NCI-H2081 treated with DMSO at 0.1 percent for 48 hours (cell line): ENCODE results near the gene MUC3A.
"Not testable (repeated sequence)": the region's sequence is repeated elsewhere in the genome, so short reads cannot be mapped to it uniquely, and the experiment has no call there.

ENCODE experiments used
- DNase-seq: peaks from one replicate; lab custom pipeline; 2025; lab: John Stamatoyannopoulos, UW

Gene MUC3A

DNA sequence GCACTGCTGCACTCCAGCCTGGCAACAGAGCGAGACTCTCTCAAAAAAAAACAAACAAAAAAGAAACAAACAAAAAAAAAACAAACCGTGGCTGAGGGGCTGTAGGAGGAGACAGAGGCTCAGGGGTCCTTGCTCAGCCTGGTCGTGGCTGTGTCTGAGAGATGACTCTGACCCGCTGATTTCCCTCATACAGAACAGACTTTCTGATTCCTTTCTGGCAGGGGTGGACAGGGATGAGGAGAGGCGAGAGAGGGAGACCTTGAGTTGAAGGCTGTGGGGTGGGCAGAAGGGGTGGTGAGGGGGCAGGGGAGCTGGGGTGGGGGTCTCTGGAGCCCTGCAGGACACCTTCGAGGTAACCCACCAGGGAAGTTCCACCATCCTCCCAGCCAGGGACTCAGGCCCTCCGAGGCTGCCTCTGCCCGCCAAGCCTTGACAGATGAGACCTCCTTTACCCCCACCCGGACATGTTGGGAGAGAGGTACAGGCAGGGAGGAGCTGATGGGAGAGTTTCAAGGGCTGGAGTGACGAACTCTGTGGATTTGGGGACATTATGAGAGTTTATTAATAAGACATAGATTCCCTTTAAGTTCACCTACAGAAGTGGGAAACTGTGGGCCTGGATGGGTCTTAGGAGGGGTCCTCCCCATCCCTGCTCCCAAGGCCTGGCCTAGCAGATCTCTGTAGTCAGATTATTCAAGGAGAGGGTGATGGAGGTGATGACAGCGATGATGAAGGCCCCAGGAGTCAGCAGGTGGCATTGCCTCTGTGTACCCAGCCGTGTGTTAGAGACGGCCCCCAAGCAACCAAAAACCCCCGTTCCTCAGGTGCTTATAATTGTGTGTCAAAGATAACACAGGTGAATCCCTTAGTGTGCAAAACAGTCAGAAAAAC lies 22.0 kb downstream of the MUC3A start:
- no peak for DNase-seq

DNA sequence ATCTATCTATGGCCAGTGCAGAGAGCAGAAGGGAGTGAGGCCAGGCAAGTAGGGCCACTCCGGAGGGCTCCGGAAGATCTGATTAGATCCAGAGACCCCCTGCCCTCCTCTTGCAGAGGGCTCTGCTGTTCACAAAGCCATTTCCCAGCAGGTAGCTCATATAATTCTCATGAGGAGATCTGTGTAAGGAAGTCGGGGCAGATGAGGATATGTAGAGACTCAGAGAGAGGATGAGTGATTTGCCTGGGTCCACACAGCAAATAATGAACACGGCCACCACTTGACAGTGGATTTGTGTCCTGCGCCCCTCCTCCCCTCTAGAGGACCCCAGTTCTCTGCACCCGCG lies 22.6 kb downstream of the MUC3A start:
- no peak for DNase-seq

DNA sequence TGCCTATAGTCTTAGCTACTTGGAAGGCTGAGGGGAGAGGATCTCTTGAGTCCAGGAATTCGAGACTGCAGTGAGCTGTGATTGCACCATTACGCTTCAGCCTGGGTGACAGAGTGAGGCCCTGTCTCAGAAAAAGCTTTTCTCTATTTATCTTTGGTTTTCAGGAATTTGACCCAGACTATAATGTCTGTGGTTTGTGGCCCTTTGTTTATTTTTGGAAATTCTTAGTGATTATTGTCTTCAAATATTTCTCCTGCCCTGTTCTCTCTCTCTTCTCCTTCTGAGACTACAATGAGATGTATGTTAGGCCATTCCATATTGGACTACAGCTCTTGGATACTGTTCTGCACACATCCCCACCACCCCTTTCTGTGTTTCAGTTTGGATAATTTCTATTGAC lies 24.7 kb downstream of the MUC3A start:
- no peak for DNase-seq

DNA sequence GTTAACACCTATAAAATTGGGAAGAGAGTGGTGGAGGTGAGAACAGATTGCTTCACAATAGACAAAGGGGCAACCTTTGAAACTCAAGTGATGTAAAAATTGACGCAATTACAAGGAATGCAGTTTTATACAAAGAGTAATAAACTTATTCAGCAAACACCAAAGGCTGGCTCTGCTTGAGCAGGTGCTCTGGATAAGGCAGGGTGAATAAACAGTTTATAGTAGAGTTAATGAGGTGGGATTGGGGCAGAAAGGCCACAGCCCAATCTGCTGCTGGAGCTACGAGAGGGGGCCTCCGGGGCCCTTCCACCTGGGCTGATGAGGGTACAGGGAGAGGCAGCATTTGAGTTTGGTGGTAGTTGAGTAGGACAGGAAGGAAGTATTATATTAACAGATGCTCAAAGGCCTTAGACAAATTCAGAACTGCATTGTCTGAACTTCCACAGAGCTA lies 26.1 kb downstream of the MUC3A start:
- DNase-seq: no peak

DNA sequence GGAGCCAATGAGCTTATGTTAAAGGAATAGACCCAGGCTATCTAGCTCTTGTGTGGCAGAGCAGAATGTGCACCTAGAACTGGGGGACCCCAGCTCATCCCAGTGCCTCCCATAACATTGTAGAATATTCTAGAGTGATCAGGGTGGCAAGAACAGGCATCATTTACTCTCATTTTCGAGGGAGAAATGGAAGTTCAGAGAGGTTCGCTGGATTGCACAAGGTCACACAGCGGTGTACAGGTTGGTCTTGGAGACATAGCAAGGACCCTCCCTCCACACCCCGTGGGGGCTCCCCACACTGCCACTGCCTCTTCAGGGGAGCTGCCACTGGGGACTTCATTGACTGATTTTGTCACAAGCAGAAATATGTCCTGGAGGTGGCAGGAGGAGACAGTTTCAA lies 29.0 kb downstream of the MUC3A start:
- no peak for DNase-seq

DNA sequence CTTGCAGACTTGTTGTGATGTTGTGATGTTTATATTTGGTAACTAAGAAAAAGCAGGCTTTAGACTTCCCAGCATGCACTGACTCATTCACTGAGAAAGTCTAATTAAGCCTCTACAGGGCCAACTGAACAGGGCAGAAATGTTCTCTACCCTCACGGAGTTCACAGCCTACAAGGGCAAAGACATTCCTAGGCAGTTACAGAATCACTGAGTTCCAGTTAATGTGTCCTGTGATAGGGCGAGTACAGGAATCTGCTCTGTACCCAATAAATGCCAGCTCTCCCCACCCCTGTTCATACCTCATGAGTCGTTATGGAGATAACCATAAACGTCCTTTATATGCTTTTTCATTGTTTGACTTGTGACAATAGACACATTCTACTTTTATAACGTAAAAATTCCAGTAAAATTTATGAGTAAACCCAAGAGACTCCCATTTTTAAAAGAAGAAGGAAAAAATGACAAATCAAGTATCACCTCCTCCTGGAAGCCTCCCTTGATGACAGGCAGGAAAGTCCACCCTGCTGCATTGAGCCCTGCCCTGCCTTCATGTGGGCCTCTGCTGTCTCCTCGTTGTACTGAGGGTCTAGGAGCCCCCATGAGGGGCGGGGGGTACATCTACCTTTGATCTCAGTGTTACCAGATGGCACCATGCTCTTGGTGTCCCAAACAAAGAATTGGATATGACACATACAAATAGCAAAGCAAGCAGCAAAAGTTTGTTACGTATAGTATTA lies 34.3 kb downstream of the MUC3A start:
- no peak for DNase-seq

DNA sequence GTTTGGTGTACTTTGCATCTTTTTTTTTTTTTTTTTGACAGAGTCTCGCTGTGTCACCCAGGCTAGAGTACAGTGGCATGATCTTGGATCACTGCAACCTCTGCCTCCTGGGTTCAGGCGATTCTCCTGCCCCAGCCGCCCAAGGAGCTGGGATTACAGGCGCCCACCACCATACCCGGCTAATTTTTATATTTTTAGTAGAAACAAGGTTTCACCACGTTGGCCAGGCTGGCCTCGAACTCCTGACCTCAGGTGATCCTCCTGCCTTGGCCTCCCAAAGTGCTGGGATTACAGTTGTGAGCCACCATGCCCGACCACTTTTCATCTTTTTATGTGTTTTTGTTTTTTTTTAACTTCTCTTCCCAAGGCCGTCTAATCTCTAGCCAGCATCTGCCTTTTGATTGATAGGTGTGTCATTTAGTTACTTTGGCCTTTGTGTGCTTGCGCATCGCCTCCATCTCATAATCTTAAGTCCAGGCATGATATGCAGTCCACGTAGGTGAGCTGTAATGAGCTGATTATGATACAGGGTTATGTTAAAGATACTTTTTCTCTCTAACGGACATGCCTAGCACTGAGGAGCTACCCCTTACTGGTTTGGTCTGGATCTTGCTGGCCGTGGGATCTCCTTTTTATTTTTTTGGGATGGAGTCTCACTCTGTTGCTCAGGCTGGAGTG lies 35.0 kb downstream of the MUC3A start:
- DNase-seq: not testable (repeated sequence)

DNA sequence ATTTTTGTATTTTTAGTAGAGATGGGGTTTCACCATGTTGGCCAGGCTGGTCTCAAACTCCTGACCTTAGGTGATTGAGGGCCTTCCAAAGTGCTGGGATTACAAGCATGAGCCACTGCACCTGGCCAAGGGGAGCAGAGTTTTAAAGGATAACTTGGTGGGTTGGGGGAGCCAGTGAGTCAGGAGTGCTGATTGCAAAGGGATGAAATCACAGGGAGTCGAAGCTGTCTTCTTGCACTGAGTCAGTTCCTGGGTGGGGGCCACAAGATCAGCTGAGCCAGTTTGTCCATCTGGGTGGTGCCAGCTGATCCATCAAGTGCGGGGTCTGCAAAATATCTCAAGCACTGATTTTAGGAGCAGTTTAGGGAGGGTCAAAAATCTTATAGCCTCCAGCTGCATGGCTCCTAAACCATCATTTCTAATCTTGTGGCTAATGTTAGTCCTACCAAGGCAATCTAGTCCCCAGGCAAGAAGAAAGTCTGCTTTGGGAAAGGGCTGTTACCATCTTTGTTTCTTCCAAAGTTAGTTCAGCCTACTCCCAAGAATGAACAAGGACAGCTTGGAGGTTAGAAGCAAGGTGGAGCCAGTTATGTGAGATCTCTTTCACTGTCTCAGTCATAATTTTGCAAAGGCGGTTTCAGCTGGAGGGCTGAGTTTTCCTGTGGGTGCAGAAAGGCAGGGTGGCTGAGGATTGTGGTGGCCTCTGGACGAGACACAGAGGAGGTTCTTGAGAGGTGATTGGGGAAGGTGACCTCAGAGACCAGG lies 35.9 kb downstream of the MUC3A start:
- not testable (repeated sequence) for DNase-seq

DNA sequence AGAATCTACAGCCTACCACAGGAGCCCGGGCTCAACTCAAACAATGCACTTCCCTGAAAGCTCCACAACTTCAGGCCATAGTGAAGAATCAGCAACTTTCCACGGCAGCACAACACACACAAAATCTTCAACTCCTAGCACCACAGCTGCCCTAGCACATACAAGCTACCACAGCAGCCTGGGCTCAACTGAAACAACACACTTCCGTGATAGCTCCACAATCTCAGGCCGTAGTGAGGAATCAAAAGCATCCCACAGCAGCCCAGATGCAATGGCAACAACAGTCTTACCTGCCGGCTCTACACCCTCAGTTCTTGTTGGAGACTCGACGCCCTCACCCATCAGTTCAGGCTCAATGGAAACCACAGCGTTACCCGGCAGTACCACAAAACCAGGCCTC lies 42.3 kb downstream of the MUC3A start:
- no peak for DNase-seq

DNA sequence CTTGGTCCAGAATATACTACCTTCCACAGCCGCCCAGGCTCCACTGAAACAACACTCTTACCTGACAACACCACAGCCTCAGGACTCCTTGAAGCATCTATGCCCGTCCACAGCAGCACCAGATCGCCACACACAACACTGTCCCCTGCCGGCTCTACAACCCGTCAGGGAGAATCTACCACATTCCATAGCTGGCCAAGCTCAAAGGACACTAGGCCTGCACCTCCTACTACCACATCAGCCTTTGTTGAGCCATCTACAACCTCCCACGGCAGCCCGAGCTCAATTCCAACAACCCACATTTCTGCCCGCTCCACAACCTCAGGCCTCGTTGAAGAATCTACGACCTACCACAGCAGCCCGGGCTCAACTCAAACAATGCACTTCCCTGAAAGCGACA lies 42.9 kb downstream of the MUC3A start:
- DNase-seq: not testable (repeated sequence)

DNA sequence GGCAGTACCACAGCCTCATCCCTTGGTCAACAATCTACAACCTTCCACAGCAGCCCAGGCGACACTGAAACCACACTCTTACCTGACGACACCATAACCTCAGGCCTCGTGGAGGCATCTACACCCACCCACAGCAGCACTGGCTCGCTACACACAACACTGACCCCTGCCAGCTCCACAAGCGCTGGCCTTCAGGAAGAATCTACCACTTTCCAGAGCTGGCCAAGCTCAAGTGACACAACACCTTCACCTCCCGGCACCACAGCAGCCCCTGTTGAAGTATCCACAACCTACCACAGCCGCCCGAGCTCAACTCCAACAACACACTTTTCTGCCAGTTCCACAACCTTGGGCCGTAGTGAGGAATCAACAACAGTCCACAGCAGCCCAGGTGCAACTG lies 45.3 kb downstream of the MUC3A start:
- not testable (repeated sequence) for DNase-seq

DNA sequence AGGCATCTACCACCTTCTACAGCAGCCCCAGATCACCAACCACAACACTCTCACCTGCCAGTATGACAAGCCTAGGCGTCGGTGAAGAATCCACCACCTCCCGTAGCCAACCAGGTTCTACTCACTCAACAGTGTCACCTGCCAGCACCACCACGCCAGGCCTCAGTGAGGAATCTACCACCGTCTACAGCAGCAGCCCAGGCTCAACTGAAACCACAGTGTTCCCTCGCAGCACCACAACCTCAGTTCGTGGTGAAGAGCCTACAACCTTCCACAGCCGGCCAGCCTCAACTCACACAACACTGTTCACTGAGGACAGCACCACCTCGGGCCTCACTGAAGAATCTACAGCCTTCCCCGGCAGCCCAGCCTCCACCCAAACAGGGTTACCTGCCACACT lies 49.2 kb downstream of the MUC3A start:
- not testable (repeated sequence) for DNase-seq

DNA sequence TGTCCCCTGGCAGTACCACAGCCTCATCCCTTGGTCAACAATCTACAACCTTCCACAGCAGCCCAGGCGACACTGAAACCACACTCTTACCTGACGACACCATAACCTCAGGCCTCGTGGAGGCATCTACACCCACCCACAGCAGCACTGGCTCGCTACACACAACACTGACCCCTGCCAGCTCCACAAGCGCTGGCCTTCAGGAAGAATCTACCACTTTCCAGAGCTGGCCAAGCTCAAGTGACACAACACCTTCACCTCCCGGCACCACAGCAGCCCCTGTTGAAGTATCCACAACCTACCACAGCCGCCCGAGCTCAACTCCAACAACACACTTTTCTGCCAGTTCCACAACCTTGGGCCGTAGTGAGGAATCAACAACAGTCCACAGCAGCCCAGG lies 50.0 kb downstream of the MUC3A start:
- not testable (repeated sequence) for DNase-seq

DNA sequence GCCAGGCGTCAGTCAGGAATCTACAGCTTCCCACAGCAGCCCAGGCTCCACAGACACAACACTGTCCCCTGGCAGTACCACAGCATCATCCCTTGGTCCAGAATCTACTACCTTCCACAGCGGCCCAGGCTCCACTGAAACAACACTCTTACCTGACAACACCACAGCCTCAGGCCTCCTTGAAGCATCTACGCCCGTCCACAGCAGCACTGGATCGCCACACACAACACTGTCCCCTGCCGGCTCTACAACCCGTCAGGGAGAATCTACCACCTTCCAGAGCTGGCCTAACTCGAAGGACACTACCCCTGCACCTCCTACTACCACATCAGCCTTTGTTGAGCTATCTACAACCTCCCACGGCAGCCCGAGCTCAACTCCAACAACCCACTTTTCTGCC lies 50.7 kb downstream of the MUC3A start:
- not testable (repeated sequence) for DNase-seq

DNA sequence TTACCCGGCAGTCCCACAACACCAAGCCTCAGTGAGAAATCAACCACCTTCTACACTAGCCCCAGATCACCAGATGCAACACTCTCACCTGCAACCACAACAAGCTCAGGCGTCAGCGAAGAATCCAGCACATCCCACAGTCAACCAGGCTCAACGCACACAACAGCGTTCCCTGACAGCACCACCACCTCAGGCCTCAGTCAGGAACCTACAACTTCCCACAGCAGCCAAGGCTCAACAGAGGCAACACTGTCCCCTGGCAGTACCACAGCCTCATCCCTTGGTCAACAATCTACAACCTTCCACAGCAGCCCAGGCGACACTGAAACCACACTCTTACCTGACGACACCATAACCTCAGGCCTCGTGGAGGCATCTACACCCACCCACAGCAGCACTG lies 53.0 kb downstream of the MUC3A start:
- not testable (repeated sequence) for DNase-seq

DNA sequence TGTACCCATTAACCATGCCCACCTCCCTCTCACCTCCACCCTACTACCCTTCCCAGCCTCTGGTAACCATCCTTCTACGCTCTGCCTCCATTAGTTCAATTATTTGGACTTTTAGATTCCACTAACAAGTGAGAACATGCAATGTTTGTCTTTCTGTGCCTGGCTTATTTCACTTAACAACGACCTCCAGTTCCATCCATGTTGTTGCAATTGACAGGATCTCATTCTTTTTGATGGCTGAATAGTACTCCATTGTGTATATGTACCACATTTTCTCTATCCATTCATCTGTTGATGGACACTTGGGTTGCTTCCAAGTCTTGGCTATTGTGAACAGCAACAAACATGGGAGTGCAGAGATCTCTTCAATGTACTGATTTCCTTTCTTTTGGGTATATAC lies 58.0 kb downstream of the MUC3A start:
- not testable (repeated sequence) for DNase-seq

DNA sequence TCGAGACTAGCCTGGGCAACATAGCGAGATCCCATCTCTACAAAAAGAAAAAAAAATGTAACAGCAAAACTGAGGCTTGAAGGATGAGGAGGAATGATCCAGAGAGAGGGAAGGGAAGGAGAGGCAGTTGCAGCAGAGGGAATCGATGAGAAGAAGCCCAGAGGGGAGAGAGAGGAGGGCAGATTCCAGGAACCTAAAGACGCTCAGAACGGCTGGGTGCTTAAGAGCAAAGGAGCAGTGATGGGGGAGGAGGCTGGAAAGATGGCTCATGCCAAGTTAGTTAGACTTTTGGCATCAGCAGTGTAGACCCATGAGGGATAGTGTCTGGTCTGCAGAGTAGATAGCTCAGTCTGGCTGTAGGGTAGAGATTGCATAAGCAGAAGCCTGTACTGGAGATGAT lies 60.3 kb downstream of the MUC3A start:
- DNase-seq: no peak

DNA sequence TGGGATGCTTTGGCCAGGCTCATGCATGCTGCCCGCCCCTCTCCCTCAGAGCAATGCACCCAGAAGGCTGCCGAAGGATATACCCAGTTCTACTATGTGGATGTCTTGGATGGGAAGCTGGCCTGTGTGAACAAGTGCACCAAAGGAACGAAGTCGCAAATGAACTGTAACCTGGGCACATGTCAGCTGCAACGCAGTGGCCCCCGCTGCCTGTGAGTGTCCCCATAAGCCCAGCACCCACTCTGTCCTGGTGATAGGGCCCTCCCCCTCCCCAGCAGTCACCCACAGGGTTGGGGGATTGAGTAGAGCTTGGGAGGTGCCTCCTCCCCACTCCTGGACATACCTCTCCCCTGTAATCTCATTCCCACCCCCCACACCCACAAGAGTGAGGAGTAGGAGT lies 63.6 kb downstream of the MUC3A start:
- no peak for DNase-seq

DNA sequence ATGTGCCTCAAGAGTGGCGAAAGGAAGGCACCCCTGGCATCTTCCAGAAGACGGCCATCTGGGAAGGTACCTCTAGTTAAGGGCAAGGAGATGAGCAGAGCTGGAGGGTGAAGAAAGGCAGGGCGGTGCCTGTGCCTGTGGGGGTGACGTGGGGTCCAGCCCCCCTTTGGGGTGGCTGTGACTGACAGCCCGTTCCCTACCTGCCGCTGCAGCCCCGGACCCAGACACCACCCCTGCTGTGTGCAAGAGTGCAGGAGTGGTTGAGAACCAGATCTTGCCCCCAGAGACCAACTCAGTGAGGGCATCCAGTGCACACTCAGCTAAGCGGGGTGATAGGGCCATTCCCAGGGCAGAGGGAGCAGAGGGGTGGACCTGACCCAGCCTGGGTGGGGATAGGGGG lies 66.3 kb downstream of the MUC3A start:
- no peak for DNase-seq

DNA sequence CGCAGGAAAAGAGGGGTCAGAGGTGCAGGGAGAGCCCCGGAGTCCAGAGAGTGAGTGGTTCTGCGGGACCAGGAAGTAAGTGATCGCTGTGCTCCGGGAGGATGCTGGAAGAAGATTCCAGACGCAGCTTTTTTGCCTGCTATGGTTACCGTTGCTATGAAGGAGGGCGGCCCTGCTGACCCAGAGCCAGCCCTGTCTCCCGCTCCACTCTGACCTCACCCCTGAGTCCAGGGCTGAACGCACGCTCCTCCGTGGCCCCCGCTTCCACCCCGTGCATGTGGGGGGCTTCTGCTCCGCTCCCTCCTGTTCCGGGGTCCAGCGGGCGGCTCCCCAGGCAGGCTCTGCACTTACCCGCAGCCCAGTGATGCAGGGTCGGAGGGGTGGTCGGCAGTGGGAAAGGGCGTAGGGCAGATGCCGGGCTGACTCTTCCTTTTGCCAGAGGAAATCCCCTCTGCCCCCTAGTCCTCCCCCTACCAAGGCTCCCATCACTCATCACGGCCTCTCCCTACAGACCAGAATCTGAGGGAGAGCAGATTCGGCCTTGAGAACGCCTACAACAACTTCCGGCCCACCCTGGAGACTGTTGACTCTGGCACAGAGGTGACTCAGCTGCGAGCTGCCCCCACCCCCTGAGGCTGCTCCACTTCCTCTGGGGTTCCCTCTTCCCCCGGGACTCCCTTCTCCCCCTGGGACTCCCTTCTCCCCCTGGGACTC lies 67.9 kb downstream of the MUC3A start:
- no peak for DNase-seq
